CD4-positive, CD25-positive, alpha-beta regulatory T cell (primary cell): ENCODE results near the gene CHD1L. TPM values are rescaled to one million over a fixed set of nuclear protein-coding genes. Genes with fewer than 3 reads are reported as not detected.
"Not testable (repeated sequence)": the region's sequence is repeated elsewhere in the genome, so short reads cannot be mapped to it uniquely, and the experiment has no call there.

ENCODE experiments used
- ATAC-seq, 2 donors: fragments of 150-1000 bp; cut with Tn5 transposase; one replicate each; pipeline ENCODE4 v1.10.0; 2021; ENCODE audit warnings: low read depth in 2 of 2, moderate number of reproducible peaks in 2 of 2, moderate library complexity in 1 of 2
- DNase-seq, 3 donors: peaks; one replicate each; pipeline versions ENCODE4 v3.0.0 to v3.0.0-alpha.2; 2012 to 2022; ENCODE audit warnings: mixed read lengths in 1 of 3
- H3K27ac ChIP-seq: one replicate; pipeline ENCODE4 v1.7.0; 2013; ENCODE audit warnings: mild to moderate bottlenecking, low read length; ENCODE audit not compliant: insufficient read depth, poor library complexity, severe bottlenecking
- H3K27me3 ChIP-seq: one replicate; pipeline ENCODE4 v1.7.0; 2013; ENCODE audit warnings: low read length; ENCODE audit not compliant: control insufficient read depth, insufficient read depth
- H3K36me3 ChIP-seq: one replicate; pipeline ENCODE4 v1.7.0; 2013; ENCODE audit warnings: mild to moderate bottlenecking, low read length, moderate library complexity; ENCODE audit not compliant: control insufficient read depth, insufficient read depth
- H3K4me1 ChIP-seq: 2 replicates; pipeline ENCODE4 v1.7.0; 2013; ENCODE audit warnings: mild to moderate bottlenecking, low read length; ENCODE audit not compliant: insufficient read depth, control insufficient read depth, poor library complexity, severe bottlenecking
- H3K4me3 ChIP-seq: one replicate; pipeline ENCODE4 v1.7.0; 2013; ENCODE audit warnings: low read depth, mild to moderate bottlenecking, low read length, moderate library complexity
- H3K9me3 ChIP-seq, 2 experiments: 1 replicate in 1 of 2; 2 replicates in 1 of 2; pipeline ENCODE4 v1.7.0; 2013; ENCODE audit warnings: low read length in 2 of 2, mild to moderate bottlenecking in 1 of 2, moderate library complexity in 1 of 2; ENCODE audit not compliant: control insufficient read depth in 2 of 2
- H3K27ac Mint-ChIP-seq, 3 donors: one replicate each; pipeline ENCODE4 v1.8.0; 2020 to 2022; ENCODE audit warnings: mild to moderate bottlenecking in 3 of 3, mixed read lengths in 3 of 3, moderate library complexity in 2 of 3
- H3K27me3 Mint-ChIP-seq: one replicate; pipeline ENCODE4 v1.8.0; 2022; ENCODE audit warnings: mild to moderate bottlenecking, mixed read lengths
- H3K36me3 Mint-ChIP-seq: one replicate; pipeline ENCODE4 v1.8.0; 2020; ENCODE audit warnings: mixed read lengths
- H3K4me1 Mint-ChIP-seq, 4 donors: one replicate each; pipeline ENCODE4 v1.8.0; 2020 to 2022; ENCODE audit warnings: mixed read lengths in 4 of 4, mild to moderate bottlenecking in 1 of 4
- H3K4me3 Mint-ChIP-seq, 4 donors: one replicate each; pipeline ENCODE4 v1.8.0; 2020 to 2022; ENCODE audit warnings: mild to moderate bottlenecking in 4 of 4, mixed read lengths in 4 of 4, moderate library complexity in 3 of 4
- H3K9me3 Mint-ChIP-seq, 7 donors: one replicate each; pipeline ENCODE4 v1.8.0; 2020 to 2022; ENCODE audit warnings: mixed read lengths in 7 of 7, mild to moderate bottlenecking in 3 of 7, moderate library complexity in 2 of 7
- polyA plus RNA-seq, 4 donors: library from polyadenylated mRNA; unstranded; fragments of 300-500 nt; fragmentation: Illumina TruSeq; gene quantifications; one replicate each; pipeline ENCODE4 v1.2.3, GENCODE V29; 2021
- total RNA-seq: library from RNA; stranded (reverse); gene quantifications from one replicate; pipeline ENCODE4 v1.2.3, GENCODE V29; 2022

CHD1L gene
- total and polyA plus RNA-seq, 5 donors from 2014 or later: 11.9 to 25.3 (median 17.8) TPM

DNA sequence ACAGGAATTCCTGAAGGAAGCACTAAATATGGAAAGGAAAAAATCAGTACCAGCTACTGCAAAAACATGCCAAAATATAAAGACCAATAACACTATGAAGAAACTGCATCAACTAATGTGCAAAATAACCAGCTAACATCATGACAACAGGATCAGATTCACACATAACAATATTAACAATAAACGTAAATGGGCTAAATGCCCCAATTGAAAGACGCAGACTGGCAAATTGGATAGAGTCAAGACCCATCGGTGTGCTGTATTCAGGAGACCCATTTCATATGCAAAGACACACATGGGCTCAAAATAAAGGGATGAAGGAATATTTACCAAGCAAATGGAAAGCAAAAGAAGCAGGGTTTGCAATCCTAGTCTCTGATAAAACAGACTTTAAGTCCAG, 63.3 kb downstream of the CHD1L start:
- not testable (repeated sequence) for H3K4me3 Mint-ChIP-seq, H3K27ac Mint-ChIP-seq, H3K27me3 ChIP-seq, H3K4me1 ChIP-seq, H3K4me3 ChIP-seq, H3K27me3 Mint-ChIP-seq, ATAC-seq, DNase-seq, H3K4me1 Mint-ChIP-seq, H3K27ac ChIP-seq, H3K36me3 Mint-ChIP-seq, H3K36me3 ChIP-seq
- peaks cover 19 to 47% of the 10 kb centered on the region in 2 experiments for H3K9me3 ChIP-seq
- peaks cover 7 to 80% (median 32%) of the 10 kb centered on the region in 7 donors for H3K9me3 Mint-ChIP-seq

DNA sequence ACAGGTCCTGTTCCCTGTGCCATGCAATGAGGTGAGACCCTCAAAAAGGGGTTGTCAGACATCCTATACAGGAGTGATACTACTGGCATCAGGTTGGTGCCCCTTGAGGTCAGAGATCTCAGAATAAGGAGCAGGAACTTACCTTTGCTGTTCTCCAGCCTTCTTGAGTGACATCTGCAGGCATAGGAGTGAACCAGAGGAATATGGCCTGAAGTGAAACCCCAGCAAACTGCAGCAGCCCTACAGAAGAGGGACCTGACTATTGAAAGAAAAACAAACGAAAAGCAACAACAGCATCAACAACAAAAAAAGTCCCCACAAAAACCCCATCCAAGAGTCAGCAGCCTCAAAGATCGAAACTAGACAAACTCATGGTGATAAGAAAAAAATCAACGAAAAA, 74.5 kb downstream of the CHD1L start:
- ATAC-seq (no peak), DNase-seq (no peak)
- H3K36me3 ChIP-seq: no peaks in the 10 kb centered on the region
- H3K9me3 ChIP-seq: no peaks in the 10 kb centered on the region
- H3K27me3 ChIP-seq: no peaks in the 10 kb centered on the region
- no peaks in the 10 kb centered on the region for H3K4me1 ChIP-seq
- H3K27ac ChIP-seq: no peak overlapping the region
- Mint-ChIP-seq H3K9me3 (peaks cover 0 to 4% (median 1%) of the 10 kb centered on the region in 7 donors), H3K36me3 (no peaks in the 10 kb centered on the region), H3K4me3 (no peak overlapping the region), H3K27me3 (no peaks in the 10 kb centered on the region), H3K4me1 (peaks cover 0 to 2% (median 0%) of the 10 kb centered on the region in 4 donors), H3K27ac (no peak overlapping the region)
- no peak overlapping the region for H3K4me3 ChIP-seq

DNA sequence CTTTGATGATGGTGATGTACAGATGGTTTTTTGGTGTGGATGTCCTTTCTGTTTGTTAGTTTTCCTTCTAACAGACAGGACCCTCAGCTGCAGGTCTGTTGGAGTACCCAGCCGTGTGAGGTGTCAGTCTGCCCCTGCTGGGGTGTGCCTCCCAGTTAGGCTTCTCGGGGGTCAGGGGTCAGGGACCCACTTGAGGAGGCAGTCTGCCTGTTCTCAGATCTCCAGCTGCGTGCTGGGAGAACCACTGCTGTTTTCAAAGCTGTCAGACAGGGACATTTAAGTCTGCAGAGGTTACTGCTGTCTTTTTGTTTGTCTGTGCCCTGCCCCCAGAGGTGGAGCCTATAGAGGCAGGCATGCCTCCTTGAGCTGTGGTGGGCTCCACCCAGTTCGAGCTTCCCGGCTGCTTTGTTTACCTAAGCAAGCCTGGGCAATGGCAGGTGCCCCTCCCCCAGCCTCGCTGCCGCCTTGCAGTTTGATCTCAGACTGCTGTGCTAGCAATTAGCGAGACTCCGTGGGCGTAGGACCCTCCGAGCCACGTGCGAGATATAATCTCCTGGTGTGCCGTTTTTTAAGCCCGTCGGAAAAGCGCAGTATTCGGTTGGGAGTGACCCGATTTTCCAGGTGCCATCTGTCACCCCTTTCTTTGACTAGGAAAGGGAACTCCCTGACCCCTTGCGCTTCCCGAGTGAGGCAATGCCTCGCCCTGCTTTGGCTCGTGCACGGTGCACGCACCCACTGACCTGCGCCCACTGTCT, 84.6 kb downstream of the CHD1L start:
- not testable (repeated sequence) for H3K4me1 Mint-ChIP-seq, H3K4me3 ChIP-seq, ATAC-seq, H3K9me3 Mint-ChIP-seq, DNase-seq, H3K27me3 ChIP-seq, H3K27ac ChIP-seq, H3K36me3 ChIP-seq, H3K27ac Mint-ChIP-seq, H3K4me1 ChIP-seq, H3K36me3 Mint-ChIP-seq, H3K4me3 Mint-ChIP-seq, H3K9me3 ChIP-seq
- H3K27me3 Mint-ChIP-seq: peaks cover 14% of the 10 kb centered on the region

DNA sequence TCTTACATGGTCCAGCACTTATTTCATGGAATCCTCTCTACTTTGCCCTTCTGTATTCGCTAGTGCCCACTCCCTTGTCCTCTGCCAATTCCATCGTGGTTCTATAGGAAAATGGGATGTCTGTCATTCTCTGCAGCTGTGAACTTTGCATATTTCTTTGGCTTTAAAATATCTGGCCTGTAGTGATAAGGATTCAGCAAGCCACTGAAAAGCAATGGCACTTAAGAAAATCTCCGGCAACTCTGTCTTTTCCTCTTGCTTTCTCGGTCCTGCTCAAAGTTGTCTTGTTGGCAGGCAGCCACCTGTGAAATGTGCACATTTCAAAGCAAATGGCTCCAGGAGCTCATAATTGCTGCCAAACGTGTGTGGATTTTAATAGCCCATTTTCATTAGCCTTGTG, 91.8 kb downstream of the CHD1L start:
- ATAC-seq: no peak
- H3K27me3 Mint-ChIP-seq: peaks cover 32% of the 10 kb centered on the region

DNA sequence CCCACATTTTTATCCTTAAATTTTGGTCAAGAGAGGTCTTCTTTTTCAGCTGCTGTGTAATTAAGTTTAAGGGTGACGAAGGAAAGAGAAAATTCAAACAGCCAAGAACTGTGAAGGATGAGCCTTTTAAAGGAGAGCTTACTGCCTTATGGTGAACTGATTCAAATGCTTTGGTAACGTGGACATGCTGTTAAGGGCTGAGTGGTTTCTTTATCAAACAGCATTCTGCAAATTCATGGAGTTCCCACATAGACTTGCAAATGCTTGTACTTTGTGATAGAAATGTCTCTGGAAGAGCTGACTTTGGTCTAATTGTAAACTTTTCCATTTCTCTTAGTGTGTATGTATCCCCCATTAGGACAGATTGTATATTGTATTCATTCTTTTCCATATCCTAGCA, 93.8 kb downstream of the CHD1L start:
- ATAC-seq (no peak), DNase-seq (no peak)
- Mint-ChIP-seq H3K4me1 (no peaks in the 10 kb centered on the region), H3K36me3 (no peaks in the 10 kb centered on the region), H3K9me3 (peaks cover 0 to 5% (median 0%) of the 10 kb centered on the region in 7 donors), H3K27me3 (peaks cover 42% of the 10 kb centered on the region), H3K27ac (no peak overlapping the region), H3K4me3 (no peak overlapping the region)
- Histone ChIP-seq H3K27ac (no peak overlapping the region), H3K27me3 (peaks cover 8% of the 10 kb centered on the region), H3K4me1 (no peaks in the 10 kb centered on the region), H3K4me3 (no peak overlapping the region), H3K9me3 (no peaks in the 10 kb centered on the region), H3K36me3 (no peaks in the 10 kb centered on the region)

More for the DNA sequence above, 91.8 kb downstream of the CHD1L start:
- H3K27ac Mint-ChIP-seq: no peak overlapping the region
- peaks cover 0 to 5% (median 0%) of the 10 kb centered on the region in 7 donors for H3K9me3 Mint-ChIP-seq
- Histone ChIP-seq H3K27ac (no peak overlapping the region), H3K4me1 (no peaks in the 10 kb centered on the region), H3K27me3 (peaks cover 8% of the 10 kb centered on the region), H3K36me3 (no peaks in the 10 kb centered on the region), H3K9me3 (no peaks in the 10 kb centered on the region), H3K4me3 (no peak overlapping the region)
- H3K4me1 Mint-ChIP-seq: no peaks in the 10 kb centered on the region
- no peaks in the 10 kb centered on the region for H3K36me3 Mint-ChIP-seq
- DNase-seq: no peak
- no peak overlapping the region for H3K4me3 Mint-ChIP-seq

DNA sequence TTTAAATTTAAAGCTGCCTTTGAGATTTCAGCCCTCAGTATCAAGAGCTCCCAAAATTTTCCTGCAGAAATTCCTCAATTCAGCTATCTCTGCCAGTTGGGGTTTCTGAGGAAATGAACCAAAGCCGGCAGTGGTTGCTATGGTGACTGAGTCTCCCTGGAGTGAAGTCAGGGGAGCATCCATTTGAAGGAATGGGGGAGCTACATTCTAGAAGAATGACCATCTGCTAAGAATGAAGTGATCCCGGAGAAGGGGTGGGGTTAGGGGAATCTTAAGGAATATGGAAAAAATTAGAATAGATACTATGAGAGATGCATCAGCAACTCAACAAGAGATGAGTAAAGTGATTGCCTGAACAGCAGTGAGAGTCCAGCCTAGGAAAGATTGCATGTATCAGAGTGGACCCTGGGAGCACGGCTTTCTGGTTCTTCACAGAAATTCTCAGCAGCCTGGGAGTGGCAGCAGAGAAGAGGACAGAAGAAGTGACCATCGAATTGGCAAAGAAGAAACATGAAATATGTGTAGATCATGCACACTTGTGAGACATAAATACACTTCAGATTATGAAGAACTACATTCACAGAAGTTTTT, 94.7 kb downstream of the CHD1L start:
- H3K4me1 Mint-ChIP-seq: no peaks in the 10 kb centered on the region
- Histone ChIP-seq H3K27me3 (peaks cover 13% of the 10 kb centered on the region), H3K4me1 (no peaks in the 10 kb centered on the region), H3K36me3 (no peaks in the 10 kb centered on the region), H3K4me3 (no peak overlapping the region), H3K27ac (no peak overlapping the region), H3K9me3 (no peaks in the 10 kb centered on the region)
- peaks cover 0 to 5% (median 0%) of the 10 kb centered on the region in 7 donors for H3K9me3 Mint-ChIP-seq
- H3K4me3 Mint-ChIP-seq: no peak overlapping the region
- no peak overlapping the region for H3K27ac Mint-ChIP-seq
- no peaks in the 10 kb centered on the region for H3K36me3 Mint-ChIP-seq
- ATAC-seq (no peak), DNase-seq (no peak)
- H3K27me3 Mint-ChIP-seq: peaks cover 43% of the 10 kb centered on the region

DNA sequence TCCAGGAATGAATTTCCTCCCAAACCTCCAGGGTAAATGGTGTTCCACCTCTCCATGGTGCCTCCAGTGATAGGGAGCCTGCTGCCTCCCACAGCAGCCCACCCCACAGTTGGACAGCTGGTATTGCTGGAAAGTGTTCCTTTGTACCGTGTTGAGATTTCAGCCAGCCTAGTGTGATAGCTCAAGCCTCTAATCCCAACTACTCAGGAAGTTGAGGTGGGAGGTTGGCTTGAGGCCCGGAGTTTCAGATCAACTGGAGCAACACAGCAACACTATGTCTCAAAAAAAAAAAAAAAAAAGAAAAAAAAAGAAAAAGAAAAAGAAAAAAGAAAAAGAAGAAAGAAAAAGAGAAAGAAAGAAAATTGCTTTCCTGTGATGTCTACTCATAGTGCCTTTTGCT, 96.1 kb downstream of the CHD1L start:
- H3K4me3 Mint-ChIP-seq: no peak overlapping the region
- H3K4me1 ChIP-seq: no peaks in the 10 kb centered on the region
- H3K4me1 Mint-ChIP-seq: no peaks in the 10 kb centered on the region

DNA sequence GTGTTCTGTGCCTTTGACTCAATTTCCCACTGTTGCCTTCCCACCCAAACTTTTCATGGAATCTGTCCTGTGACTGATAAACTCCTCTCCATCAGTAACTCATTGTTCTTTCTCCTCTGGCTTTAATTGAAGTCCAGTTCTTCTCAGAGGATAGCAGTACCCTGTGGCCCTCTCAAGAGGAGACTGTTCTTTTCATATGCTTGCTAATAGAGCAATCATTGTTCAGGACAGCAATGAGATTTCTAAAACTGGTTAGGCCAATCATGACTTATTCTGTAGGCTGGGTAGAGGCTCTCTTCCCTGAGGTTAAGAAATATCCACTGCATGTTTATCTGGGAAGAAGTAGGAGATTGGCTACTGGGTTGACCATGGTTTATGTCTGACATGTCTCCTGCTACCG, 98.8 kb downstream of the CHD1L start:
- no peak overlapping the region for H3K4me3 Mint-ChIP-seq
- Histone ChIP-seq H3K27me3 (peaks cover 15% of the 10 kb centered on the region), H3K4me1 (no peaks in the 10 kb centered on the region), H3K36me3 (no peaks in the 10 kb centered on the region), H3K4me3 (no peak overlapping the region), H3K9me3 (no peaks in the 10 kb centered on the region), H3K27ac (no peak overlapping the region)
- H3K4me1 Mint-ChIP-seq: no peaks in the 10 kb centered on the region
- peaks cover 0 to 11% (median 0%) of the 10 kb centered on the region in 7 donors for H3K9me3 Mint-ChIP-seq
- no peak overlapping the region for H3K27ac Mint-ChIP-seq
- peaks cover 32% of the 10 kb centered on the region for H3K27me3 Mint-ChIP-seq
- DNase-seq (no peak), ATAC-seq (no peak)
- no peaks in the 10 kb centered on the region for H3K36me3 Mint-ChIP-seq

More for the DNA sequence above, 96.1 kb downstream of the CHD1L start:
- H3K27ac Mint-ChIP-seq: no peak overlapping the region
- DNase-seq: no peak
- no peaks in the 10 kb centered on the region for H3K36me3 ChIP-seq
- no peak overlapping the region for H3K4me3 ChIP-seq
- peaks cover 15% of the 10 kb centered on the region for H3K27me3 ChIP-seq
- no peak overlapping the region for H3K27ac ChIP-seq
- H3K36me3 Mint-ChIP-seq: no peaks in the 10 kb centered on the region
- H3K27me3 Mint-ChIP-seq: peaks cover 35% of the 10 kb centered on the region
- peaks cover 0 to 3% (median 0%) of the 10 kb centered on the region in 7 donors for H3K9me3 Mint-ChIP-seq
- ATAC-seq: no peak
- H3K9me3 ChIP-seq: no peaks in the 10 kb centered on the region
